GM19238 (cell line): ENCODE measurements around the gene ATXN2.
"Not testable (repeated sequence)": the region's sequence is repeated elsewhere in the genome, so short reads cannot be mapped to it uniquely, and the experiment has no call there.

Experiments used
- DNase-seq: peaks from one replicate; pipeline ENCODE4 v3.0.0; 2011; ENCODE audit warnings: low spot score; ENCODE audit not compliant: insufficient read length

The ATXN2 gene

DNA sequence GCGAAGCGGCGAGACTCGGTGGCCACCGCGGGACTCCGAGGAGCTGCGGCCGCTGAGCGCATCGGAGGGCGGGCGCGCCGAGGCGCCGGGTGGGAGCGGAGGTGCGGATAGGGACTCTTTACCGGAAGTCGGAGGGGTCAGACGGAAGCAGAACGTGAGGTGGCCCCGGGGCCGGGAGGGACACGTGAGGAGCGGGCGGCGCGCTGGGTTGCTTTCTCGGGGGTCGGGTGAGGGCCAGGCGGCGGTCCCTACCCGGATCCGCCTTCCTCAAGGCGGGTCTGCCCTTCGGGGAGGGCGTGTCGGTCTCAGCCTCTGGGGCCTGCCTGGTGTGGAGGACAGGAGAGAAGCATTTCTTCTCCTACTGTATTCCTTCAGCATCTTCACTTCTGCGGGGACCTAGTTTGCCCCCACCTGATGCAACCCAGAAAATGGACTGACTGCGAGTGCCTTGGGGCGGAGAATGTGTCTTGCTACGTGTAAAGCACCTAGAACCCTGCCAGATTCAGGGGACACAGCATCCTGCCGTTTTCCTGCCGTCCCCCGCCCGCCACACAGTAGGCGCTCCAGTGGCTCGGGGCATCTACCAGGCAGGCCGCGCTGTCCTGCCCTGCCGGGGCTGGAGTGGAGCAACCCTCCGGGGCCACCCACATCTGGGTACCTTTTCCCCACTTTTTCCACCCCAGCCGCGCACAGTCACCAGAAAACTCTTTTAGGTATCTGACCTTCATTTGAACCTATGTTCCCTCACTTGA is 514 bp upstream of the ATXN2 start:
- DNase-seq: peak; percentile 95

DNA sequence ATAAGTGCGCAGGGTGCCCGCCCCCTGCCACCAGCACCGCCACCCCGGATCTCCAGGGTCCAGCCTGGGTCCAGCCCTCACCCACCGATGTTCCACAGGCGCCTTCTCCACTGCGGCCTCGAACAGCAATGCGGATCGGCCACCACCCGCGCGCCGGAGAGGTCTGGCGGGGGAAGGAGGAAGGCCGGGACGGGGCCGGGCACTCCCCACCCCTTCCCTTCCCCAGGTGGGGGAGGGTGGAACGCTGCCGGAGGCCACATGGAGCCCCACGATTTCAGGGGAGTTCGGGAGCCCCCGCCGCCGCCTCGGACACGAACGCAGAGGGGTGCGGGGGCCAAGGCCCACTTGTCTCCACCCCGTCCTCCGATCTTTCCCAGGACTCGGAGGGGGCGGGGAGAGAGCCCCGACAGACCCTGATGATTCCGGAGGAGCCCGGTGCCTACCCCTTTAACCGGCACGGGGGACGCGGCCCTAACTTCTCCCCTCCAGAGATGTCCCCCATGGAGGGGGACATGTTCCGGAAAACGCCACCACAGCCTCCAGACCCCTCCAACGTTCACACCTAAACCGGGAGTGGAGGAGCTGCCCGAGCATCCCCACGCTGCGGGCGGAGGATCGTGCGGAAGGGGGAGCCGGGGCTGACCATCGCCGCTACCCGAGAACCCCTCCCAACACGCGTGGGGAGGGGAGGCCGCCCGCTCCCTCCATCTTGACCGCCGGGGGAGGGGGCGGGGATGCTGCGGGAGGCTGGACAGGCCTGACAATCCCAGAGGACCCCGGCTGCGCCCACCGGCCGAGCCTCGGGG is 1.1 kb downstream of the ATXN2 start:
- DNase-seq: peak; percentile 37

DNA sequence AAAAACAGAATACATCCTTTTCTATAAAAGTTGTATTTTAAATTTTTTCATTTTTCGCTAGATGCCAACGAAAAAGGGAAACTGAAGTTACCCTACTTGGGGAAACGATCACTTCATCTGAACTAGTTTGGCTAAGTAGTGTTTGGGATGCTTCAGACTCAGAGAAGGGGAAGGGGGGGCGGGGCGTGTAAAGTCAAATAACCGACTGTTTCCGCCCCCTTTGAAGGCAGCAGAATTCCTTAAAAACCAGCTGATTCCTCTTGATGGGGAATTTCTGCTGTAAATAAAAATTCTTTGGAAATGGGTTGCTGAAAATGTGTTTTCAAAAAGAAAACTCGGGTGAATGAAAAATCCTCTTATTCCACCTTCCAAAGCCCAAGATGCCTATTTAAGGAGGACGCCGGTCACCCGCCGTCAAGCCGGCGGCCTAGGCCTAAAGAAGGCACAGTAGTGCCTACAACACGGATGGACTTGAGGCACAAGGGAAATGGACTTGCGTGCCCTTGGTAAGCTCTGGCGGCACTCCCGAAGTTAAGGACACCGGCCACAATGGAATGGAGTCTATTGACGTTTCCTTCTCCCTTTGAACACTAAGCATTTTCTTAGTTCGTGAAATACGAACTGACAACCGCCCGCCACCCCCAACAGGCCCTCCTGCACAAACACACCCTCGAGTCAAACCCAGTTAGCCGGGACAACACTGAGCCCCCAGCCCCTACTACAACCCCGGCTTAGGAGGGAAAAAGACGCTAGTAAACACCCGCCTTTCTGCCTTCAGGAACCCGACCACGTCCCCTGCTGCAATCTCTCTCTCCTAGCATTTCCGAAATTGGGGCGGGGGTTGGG is 1.9 kb downstream of the ATXN2 start:
- peak; percentile 16 for DNase-seq

DNA sequence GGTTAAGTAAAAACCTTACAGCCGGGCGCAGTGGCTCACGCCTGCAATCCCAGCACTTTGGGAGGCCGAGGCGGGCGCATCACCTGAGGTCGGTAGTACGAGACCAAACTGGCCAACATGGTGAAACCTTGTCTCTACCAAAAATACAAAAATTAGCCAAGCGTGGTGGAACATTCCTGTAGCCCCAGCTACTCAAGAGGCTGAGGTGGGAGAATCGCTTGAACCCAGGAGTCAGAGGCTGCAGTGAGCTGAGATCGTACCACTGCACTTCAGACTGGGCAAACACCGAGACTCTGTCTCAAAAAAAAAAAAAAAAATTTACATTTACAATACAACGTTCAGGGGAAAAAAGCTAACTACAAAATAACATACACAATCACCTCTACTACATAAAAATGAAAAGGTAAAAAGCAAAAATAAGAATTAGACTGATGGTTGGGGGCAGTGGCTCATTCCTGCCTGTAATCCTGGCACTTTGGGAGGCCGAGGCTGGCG is 3.7 kb downstream of the ATXN2 start:
- DNase-seq: not testable (repeated sequence)

DNA sequence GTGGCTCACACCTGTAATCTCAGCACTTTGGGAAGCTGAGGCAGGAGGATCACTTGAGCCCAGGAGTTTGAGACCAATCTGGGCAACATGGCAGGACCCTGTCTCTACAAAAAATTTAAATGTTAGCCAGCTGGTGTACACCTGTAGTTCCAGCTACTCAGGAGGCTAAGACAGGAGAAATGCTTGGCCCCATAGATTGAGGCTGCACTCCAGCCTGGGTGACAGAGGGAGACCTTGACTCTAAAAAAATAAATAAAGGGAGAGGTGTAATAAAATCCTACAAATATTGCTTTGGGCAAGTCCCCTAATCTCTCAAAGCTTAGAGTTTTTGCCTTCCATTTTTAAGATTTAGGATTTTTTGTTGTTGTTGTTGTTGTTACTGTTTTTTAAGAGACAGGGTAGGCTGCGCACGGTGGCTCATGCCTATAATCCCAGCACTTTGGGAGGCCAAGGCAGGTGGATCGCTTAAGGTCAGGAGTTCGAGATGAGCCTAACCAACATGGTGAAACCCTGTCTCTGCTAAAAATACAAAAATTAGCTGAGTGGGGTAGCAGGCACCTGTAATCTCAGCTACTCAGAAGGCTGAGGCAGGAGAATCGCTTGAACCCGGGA is 7.6 kb downstream of the ATXN2 start:
- DNase-seq: not testable (repeated sequence)

DNA sequence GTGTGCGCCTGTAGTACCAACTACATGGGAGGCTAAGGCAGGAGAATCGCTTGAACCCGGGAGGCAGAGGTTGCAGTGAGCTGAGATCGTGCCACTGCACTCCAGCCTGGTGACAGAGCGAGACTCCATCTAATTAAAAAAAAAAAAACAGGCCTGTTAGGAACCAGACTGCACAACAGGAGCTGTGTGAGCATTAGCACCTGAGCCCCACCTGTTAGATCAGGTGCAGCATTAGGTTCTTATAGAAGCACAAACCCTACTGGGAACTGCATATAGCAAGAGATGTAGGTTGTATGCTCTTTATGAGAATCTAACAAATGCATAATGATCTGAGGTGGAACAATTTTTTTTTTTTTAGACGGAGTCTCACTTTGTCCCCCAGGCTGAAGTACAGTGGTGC is 8.6 kb downstream of the ATXN2 start:
- DNase-seq: no peak

DNA sequence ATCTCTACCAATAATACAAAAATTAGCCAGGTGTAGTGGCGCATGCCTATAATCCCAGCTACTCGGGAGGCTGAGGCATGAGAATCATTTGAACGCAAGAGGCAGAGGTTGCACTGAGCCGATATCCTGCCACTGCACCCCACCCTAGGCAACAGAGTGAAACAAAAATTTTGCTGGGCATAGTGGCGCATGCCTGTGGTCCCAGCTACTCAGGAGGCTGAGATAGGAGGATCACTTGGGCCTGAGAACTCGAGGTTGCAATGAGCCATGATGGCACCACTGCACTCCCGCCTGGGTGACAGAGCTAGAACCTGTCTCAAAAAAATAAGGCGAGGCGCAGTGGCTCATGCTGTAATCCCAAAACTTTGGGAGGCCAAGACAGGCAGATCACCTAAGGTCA is 9.5 kb downstream of the ATXN2 start:
- DNase-seq: no peak

DNA sequence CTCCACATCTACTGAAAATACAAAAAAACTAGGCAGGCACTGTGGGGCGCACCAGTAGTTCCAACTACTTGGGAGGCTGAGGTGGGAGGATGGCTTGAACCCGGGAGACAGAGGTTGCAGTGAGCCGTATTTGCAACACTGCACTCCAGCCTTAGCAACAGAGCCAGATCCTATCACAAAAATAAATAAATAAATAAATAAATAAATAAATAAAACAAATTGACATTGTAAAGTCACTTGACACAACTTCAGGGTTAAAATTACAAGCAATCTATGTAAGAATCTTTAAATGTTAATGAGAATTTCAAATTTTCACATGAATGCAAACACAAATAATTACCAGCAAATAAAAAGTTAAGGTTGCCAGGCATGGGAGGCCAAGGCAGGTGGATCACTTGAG is 11.1 kb downstream of the ATXN2 start:
- DNase-seq: no peak

DNA sequence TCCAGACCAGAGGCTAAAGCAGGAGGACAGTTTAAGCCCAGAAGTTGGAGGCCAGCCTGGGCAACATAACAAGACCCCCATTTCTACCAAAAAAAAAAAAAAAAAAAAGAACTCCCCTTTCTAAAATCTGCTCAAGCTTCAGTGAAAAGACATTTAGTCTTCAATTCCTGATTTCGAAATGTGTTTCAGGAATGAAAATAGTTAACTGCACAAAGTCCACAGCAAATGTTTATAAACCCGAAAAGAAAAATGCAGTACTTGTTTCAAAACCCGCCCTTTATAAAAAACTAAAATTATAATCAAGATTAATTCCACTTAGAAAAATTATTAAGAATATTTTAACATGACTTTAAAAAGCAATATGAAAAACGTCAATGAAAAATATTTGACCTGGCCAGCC is 12.1 kb downstream of the ATXN2 start:
- DNase-seq: no peak

DNA sequence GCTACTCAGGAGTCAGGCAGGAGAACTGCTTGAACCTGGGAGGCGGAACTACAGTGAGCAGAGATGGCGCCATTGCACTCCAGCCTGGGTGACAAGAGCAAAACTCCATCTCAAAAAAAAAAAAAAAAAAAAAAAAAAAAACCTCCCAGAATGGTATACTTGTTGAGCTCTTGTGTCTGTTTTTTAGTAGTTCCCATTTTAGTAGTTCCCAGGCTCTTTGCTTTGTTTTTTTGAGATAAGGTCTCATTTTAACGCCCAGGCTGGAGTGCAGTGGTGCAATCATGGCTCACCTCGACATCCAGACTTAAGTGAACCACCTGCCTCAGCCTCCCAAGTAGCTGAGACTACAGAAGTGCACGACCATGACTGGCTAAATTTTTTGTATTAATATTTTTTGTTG is 13.4 kb downstream of the ATXN2 start:
- no peak for DNase-seq

DNA sequence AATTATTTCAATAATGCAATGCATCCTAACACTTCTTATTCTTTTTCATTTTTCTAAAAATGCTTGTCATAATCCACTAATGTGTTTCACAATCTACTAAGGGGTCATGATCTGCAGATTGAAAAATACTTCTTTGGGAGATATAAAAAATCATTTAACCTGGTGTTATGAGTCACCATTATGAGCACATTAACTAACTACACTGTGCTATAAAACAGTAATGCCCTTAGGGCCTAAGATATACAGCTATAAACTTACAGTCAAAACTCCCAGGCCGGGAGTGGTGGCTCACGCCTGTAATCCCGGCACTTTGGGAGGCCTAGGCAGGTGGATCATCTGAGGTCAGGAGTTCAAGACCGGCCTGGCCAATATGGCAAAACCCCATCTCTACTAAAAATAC is 14.2 kb downstream of the ATXN2 start:
- DNase-seq: no peak

DNA sequence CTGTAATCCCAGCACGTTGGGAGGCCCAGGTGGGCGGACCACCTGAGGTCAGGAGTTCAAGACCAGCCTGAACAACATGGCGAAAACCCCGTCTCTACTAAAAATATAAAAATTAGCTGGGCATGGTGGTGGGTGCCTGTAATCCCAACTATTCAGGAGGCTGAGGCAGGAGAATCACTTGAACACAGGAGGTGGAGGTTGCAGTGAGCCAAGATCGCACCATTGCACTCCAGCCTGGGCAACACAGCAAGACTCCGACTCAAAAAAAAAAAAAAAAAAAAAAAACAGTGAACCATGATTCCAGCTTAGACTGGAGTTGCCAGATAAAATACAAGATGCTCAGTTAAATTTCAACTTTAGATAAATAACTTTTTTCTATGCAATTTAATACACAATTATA is 15.6 kb downstream of the ATXN2 start:
- not testable (repeated sequence) for DNase-seq

DNA sequence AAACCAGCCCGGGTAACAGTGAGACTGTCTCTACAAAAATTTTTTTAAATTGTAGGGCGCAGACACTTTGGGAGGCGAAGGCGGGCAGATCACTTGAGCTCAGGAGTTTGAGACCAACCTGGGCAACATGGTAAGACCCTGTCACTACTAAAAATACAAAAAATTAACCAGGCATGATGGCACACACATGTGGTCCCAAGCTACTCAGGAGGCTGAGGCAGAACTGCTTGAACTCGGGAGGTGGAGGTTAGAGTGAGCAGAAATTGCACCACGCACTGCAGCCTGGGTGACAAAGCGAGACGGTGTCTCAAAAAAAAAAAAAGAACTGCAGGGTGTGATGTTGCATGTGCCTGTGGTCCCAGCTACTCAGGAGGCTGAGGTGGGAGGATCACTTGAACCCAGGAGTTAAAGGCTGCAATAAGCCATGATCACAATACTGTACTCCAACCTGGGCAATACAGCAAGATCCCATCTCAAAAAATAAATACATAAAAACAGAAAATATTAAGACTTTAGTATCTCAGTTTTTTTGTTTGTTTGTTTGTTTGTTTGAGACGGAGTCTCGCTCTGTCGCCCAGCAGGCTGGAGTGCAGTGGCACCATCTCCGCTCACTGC is 16.9 kb downstream of the ATXN2 start:
- no peak for DNase-seq

DNA sequence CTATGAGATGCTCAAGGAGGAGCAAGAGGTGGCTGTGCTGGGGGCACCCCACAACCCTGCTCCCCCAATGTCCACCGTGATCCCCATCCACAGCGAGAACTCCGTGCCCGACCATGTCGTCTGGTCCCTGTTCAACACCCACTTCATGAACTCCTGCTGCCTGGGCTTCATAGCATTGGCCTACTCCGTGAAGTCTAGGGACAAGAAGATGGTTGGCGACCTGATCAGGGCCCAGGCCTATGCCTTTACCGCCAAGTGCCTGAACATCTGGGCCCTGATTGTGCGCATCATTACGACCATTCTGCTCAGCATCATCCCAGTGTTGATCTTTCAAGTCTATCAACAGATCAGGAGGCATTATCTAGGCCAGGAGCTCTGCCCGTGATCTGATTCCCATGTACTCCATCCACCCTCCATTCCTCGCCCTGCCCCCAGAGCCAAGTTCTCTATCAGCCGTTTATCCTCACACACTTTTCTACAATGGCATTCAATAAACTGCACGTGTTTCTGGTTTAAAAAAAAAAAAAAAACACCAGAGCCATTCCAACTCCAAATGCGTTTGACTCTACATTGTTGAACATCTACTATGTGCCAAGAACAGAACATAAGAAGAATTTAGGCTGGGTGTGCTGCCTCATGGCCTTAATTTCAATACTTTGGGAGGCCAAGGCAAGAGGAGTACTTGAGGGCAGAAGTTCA is 17.5 kb downstream of the ATXN2 start:
- DNase-seq: no peak

DNA sequence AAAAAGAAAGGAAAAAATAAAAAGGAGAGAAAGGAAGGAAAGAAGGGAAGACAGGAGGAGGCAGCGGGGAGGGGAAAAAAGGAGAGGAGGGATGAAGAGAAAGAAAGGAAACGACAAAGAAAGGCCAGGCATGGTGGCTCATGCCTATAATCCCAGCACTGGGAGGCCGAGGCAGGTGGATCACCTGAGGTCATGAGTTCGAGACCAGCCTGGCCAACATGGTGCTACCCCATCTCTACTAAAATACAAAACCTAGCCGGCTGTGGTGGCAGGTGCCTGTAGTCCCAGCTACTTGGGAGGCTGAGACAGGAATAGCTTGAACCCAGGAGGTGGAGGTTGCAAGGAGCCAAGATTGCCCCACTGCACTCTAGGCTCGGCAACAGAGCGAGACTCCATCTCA is 18.4 kb downstream of the ATXN2 start:
- DNase-seq: no peak

DNA sequence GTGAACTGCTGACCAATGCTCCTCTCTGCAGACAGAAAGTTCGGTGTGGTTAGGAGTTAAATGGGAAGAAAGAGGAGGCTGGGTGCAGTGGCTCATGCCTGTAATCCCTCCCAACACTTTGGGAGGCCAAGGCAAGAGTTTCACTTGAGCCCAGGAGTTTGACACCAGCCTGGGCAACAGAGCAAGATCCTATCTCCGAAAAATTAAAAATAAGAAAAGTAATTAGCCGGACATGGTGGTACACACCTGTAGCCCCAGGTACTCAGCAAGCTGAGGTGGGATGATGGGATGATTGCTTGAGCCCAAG is 19.0 kb downstream of the ATXN2 start:
- no peak for DNase-seq

DNA sequence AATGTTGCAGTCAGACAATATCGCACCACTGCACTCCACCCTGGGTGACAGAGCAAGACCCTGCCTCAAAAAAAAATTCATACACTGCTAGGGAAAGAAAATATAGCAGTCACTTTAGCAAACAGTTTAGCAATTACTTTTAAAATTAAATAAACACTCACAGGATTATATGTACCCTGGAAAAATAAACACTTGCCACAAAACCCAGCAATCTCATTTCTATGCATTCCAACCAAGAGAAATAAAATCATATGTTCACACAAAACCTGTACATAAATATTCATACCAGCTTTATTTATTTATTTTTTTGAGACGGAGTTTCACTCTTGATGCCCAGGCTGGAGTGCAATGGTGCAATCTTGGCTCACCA is 20.2 kb downstream of the ATXN2 start:
- DNase-seq: no peak

DNA sequence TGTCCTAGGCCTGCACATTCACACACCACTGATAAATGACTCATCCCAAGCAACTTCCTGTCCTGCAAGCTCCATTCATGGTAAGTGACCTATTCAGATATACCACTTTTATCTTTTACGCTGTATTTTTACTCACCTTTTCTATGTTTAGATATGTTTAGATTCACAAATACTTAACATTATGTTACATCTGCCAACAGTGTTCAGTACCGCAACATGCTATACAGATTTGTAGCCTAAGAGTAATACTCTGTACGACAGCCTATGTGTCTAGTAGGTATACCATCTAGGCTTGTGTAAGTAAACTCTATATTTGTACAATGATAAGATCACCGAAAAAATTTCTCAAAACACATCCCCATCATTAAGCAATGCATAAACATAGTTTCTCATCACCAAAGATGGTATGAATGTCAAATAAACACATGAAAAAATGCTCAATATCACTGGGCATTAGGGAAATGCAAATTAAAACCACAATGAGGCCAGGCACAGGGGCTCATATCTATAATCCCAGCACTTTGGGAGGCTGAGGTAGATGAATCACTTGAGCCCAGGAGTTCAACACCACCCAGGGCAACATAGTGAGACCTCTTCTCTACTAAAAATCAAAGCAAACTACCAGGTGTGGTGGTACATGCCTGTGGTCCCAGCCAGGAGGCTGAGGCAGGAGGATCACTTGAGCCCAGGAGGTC is 20.7 kb downstream of the ATXN2 start:
- DNase-seq: no peak

DNA sequence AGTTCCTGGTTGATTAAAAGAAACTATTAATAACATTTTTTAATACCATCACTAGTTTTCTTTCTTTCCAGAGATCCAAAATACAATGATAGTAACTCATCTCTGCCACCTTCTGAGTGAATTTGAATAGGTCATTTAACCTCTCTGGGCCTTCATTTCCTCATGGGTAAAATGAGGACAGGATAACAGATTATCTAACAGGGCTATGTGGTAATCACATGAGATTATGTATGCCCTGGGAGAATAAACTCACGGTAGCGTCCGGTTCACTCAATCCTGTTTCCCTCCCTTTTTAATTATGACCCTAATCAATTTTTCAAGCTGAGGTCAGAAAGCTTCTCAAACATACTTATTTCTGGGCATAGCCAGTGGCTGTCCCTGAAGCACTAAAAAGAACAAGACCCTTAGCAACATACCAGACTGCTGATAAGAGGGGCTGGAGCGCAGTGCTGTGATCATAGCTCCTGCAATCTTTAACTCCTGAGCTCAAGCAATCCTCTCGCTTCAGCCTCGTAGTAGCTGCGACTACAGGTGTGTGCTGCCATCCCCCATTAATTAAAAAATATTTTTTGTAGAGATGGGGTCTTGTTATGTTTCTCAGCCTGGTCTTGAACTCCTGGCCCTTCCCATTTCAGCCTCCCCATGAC is 24.2 kb downstream of the ATXN2 start:
- no peak for DNase-seq
